H1 (cell line): ENCODE results near the gene APH1B. TPM values are rescaled to one million over a fixed set of nuclear protein-coding genes. Genes with fewer than 3 reads are reported as not detected.

Source experiments
- CHD7 ChIP-seq: fragments of 300-600 bp; sonication (generic); IDR thresholded peaks from 2 replicates; pipeline ENCODE4 v1.7.1; 2012; ENCODE audit warnings: low read length, moderate library complexity, mild to moderate bottlenecking, inconsistent platforms; ENCODE audit not compliant: insufficient replicate concordance
- KDM5A ChIP-seq: fragments of 200-600 bp; IDR thresholded peaks from 2 replicates; pipeline ENCODE4 v1.7.1; 2012; ENCODE audit warnings: mild to moderate bottlenecking, low read length, inconsistent platforms, mixed read lengths
- RNF2 ChIP-seq: fragments of 200-900, 300-1000 bp; sonication (generic); IDR thresholded peaks from 2 replicates; pipeline ENCODE4 v1.7.1; 2016; ENCODE audit warnings: borderline replicate concordance, low read depth, mild to moderate bottlenecking, antibody characterized with exemption, low read length; ENCODE audit not compliant: poor library complexity, severe bottlenecking; ENCODE audit errors: missing control alignments
- TBP ChIP-seq: IDR thresholded peaks from 2 replicates; pipeline ENCODE4 v1.6.1; 2011; ENCODE audit warnings: low read depth, low read length, improper control_type of control experiment
- TEAD4 ChIP-seq: IDR thresholded peaks from 2 replicates; pipeline ENCODE4 v1.6.1; 2012; ENCODE audit warnings: low read depth, low read length, inconsistent platforms, mixed read lengths
- USF2 ChIP-seq: IDR thresholded peaks from 2 replicates; pipeline ENCODE4 v1.6.1; 2011; ENCODE audit warnings: low read length, improper control_type of control experiment
- YY1 ChIP-seq: IDR thresholded peaks from 2 replicates; pipeline ENCODE4 v1.6.1; 2011; ENCODE audit warnings: low read depth, mild to moderate bottlenecking, low read length
- polyA plus RNA-seq, 7 experiments: library from polyadenylated mRNA; depleted of rRNA in 3 of 7; stranded (reverse) in 5 of 7; unstranded in 2 of 7; fragments of >200 nt in 5 of 7; fragments of 200-250 nt in 2 of 7; gene quantifications; 1 replicate in 5 of 7; 2 replicates in 1 of 7; 4 replicates in 1 of 7; pipeline versions ENCODE4 v1.2.1 to v1.2.3, GENCODE V29; 2011 to 2013; ENCODE audit warnings: missing spikeins in 2 of 7, mixed read lengths in 2 of 7
- total RNA-seq: library from RNA; stranded (reverse); fragmentation: NEBNext Ultra II Directional; extraction: Animal tissue kit (Norgen Biotek cat#: 25700); gene quantifications from 2 replicates; pipeline ENCODE4 v1.2.1, GENCODE V29; 2021

APH1B gene
- total and polyA plus RNA-seq, 2 of the 8 experiments (the other 6 are each of a cell fraction or from before 2014, with no cell fraction given) = 11.5 to 22.9 TPM

GRCh38 chr15:63358241-63359029 lies 81.0 kb downstream of the APH1B start (continued):
- TF ChIP-seq CHD7 (no peak), RNF2 (no peak), TBP (no peak), USF2 (no peak), KDM5A (no peak), TEAD4 (no peak), YY1 (no peak)
- TF ChIP-seq, all 59 proteins: peak for 0
